ENCODE data around the gene VPS13D.

- TF ChIP-seq POLR2A (IDR thresholded peaks at IDR 0.05) (no peak), CTCF (IDR thresholded peaks at IDR 0.05) (no peak), EP300 (IDR thresholded peaks at IDR 0.05) (no peak)
These were observed 214.6 kb downstream of the VPS13D start for GRCh38 chr1:12444329-12444841.

All from ovary (tissue), 3 donors.